Measurements from ENCODE around the gene ZSCAN2.

The ZSCAN2 gene

DNA sequence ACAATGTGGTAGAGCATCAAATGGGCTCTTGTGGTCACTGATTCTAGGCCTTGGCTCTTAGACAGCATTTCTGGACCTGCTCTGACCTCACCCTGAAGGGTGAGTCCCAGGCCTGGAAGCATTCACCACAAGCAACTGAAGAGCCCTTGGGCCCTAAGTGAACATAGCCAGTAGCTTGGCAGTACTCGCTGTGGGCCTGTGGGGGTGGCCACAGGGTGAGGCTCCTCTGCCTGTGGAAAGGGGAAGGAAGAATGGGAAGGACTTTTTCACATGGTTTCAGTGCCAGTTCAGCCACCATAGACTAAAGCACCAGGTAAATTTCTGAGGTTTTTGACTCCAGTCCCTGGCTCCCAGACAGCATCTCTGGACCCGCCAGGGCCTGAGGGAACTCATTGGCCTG, 5.1 kb upstream of the ZSCAN2 start:
- TF ChIP-seq CTCF (IDR thresholded peaks at IDR 0.05) = no peak
- DNase-seq (ENCODE audit: low spot score) = no peak
- no peak overlapping the region for H3K4me3 ChIP-seq
- H3K27ac ChIP-seq = no peak overlapping the region

DNA sequence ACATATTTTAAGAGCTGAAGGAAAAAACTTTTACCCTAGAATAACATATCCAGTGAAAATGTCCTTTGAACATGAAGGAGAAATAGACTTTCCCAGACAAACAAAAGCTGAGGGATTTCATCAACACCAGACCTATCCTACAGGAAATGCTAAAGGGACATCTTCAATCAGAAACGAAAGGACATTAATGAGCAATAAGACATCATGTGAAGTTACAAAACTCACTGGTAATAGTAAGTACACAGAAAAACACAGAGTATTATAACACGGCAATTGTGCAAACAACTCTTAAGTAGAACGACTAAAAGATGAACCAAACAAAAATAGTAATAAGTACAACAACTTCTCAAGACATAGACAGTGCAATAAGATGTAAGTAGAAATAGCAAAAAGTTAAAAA, 3.5 kb upstream of the ZSCAN2 start:
- TF ChIP-seq CTCF (IDR thresholded peaks at IDR 0.05) = no peak
- no peak for DNase-seq (ENCODE audit: low spot score)
- H3K4me3 ChIP-seq = no peak overlapping the region
- H3K27ac ChIP-seq = no peak overlapping the region

DNA sequence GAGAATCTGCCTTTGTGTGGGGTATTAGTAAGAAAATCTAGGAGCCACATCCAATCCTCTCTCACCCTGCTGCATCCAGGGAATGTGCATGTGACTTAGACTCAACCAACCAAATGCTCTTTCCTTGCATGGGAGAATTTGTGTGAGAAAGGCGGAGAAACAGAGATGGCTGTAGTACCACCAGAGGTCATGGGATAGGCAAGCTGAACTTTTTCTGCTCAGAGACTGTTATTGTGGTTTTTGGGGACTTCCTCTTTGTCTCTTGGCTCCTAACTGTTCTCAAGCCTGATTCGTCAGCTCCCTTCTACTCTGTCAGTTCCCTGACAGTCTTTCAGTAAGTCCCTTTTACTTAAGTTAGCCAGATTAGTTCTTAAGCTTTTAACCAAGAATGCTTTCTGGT, 2.6 kb upstream of the ZSCAN2 start:
- TF ChIP-seq CTCF (IDR thresholded peaks at IDR 0.05) = no peak
- DNase-seq (ENCODE audit: low spot score) = no peak
- peak overlapping the region in 1 of 2 donors; percentile 2 for H3K27ac ChIP-seq
- H3K4me3 ChIP-seq = no peak overlapping the region

- Histone ChIP-seq H3K4me3 (no peak overlapping the region), H3K27ac (no peak overlapping the region)
- TF ChIP-seq CTCF (IDR thresholded peaks at IDR 0.05) = peak; percentile 26
- no peak for DNase-seq (ENCODE audit: low spot score)
These were observed 1.8 kb upstream of the ZSCAN2 start for GRCh38 chr15:84598993-84599392.

DNA sequence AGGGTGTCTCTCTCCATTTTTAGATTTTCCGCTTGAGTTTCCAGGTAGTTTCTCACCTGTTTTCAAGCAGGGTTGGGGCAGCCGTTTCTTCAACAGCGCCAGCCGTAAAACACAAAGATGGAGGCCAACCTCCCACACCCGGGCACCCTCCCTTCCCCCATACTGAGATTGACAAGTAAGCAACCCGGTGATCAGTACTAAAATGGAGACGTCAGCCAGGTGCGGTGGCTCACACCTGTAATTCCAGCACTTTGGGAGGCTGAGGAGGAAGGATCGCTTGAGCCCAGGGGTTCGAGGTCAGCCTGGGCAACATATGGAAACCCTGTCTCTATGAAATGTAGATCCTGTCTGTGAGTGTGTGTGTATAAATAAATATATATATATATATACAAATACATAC, 903 bp upstream of the ZSCAN2 start:
- Histone ChIP-seq H3K27ac (no peak overlapping the region), H3K4me3 (no peak overlapping the region)
- no peak for TF ChIP-seq CTCF (IDR thresholded peaks at IDR 0.05)
- DNase-seq (ENCODE audit: low spot score) = no peak

DNA sequence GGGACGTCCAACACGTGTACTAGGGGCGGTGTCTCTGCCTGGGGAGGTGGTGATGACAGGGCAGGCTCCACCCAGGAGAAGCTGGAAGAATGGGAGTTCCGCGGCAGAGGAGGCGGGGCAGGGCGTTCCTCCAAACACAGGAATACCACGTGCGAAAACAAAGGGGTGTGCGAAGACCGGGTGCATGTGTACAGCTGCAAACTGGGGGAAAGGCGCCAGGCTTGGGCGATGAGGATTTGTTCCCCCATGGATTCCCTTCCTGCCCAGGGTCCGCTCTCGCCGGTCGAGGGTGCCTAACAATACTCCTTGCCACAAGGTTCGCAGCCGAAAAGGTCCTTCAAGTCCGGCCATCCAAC, 500 bp upstream of the ZSCAN2 start:
- peak; percentile 89 for DNase-seq (ENCODE audit: low spot score)
- H3K27ac ChIP-seq = peak overlapping the region; percentile 11 to 66
- peak overlapping the region; percentile 91 for H3K4me3 ChIP-seq
- TF ChIP-seq CTCF (IDR thresholded peaks at IDR 0.05) = no peak

GRCh38 chr15:84601555-84601838, 688 bp downstream of the ZSCAN2 start:
- H3K27ac ChIP-seq = no peak overlapping the region
- no peak for TF ChIP-seq CTCF (IDR thresholded peaks at IDR 0.05)

More at GRCh38 chr15:84601555-84601838, 688 bp downstream of the ZSCAN2 start:
- no peak for DNase-seq (ENCODE audit: low spot score)
- H3K4me3 ChIP-seq = peak overlapping the region; percentile 91

All from coronary artery (tissue), 2 donors.